VCaP (cell line): ENCODE measurements around the gene SH3GL3.

Source experiments
- H3K27ac ChIP-seq: fragments of 450-650 bp; 2 replicates; pipeline ENCODE4 v1.5.1; 2017
- TF ChIP-seq, protein P1 (sequence below): fragments of 450-650 bp; conservative IDR thresholded peaks from 2 replicates; pipeline ENCODE4 v1.5.1; 2017; ENCODE audit warnings: mild to moderate bottlenecking, moderate library complexity

Gene SH3GL3

DNA sequence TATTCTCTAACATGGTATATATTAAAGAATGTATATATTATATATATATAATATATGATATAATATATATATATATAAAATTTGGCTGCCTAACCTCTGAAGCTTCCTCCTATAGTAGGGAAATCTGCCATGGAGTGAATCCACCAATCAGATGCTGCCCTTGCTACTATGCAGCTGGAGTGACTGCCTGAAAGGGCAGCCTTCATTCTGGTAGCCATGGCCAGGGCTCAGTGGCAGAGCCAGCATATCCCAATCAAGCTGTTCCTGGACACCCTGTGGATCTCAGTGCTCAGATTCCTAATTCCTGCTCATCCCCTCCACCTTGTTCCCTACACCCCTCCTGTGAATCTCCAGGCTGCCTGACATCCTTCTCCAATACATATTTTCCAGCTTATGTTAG is 2.2 kb upstream of the SH3GL3 start:
- no peak overlapping the region for H3K27ac ChIP-seq
- TF ChIP-seq, protein P1, sequence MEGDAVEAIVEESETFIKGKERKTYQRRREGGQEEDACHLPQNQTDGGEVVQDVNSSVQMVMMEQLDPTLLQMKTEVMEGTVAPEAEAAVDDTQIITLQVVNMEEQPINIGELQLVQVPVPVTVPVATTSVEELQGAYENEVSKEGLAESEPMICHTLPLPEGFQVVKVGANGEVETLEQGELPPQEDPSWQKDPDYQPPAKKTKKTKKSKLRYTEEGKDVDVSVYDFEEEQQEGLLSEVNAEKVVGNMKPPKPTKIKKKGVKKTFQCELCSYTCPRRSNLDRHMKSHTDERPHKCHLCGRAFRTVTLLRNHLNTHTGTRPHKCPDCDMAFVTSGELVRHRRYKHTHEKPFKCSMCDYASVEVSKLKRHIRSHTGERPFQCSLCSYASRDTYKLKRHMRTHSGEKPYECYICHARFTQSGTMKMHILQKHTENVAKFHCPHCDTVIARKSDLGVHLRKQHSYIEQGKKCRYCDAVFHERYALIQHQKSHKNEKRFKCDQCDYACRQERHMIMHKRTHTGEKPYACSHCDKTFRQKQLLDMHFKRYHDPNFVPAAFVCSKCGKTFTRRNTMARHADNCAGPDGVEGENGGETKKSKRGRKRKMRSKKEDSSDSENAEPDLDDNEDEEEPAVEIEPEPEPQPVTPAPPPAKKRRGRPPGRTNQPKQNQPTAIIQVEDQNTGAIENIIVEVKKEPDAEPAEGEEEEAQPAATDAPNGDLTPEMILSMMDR = no peak

DNA sequence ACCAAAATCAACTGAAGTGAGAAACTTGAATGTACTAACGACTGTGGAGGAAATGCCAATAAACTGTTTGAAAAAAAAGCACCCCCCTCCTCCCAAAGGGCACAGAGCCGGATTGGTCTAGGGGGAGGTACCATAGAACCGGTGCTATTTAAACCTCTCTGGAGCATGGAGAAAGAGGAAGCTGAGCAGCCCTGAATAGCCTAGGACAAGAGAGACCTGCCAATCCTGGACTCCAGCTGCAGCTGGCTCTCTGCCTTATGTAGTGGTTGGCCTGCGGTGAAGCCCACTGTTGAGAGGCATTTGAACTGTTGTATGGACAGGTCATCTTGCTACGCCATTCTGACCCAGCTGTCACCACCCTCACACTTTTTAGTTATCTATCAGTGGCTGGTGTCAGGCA is 1.5 kb upstream of the SH3GL3 start:
- TF ChIP-seq, protein P1 = no peak
- no peak overlapping the region for H3K27ac ChIP-seq

DNA sequence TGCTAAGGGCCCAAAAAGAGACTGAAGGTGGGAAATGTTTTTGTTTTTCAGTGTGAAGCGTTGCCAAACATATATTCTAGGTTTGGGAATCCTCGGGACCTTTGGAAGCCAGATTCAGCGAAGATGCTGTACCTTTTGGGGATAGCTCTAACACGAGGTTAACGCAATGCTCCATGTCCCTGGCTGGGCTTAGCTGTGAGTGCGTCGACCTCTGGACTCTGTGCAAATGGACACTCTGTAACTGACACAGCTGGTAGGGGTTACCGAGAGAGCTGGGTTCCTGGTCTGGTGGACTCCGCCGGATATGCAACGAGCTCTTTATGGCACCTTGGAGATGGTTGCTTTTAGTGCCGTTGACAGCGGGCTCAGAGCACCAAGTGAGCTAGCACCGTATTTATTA is 724 bp upstream of the SH3GL3 start:
- TF ChIP-seq, protein P1 = no peak
- H3K27ac ChIP-seq = no peak overlapping the region; the same call in 1 of the 2 replicates

DNA sequence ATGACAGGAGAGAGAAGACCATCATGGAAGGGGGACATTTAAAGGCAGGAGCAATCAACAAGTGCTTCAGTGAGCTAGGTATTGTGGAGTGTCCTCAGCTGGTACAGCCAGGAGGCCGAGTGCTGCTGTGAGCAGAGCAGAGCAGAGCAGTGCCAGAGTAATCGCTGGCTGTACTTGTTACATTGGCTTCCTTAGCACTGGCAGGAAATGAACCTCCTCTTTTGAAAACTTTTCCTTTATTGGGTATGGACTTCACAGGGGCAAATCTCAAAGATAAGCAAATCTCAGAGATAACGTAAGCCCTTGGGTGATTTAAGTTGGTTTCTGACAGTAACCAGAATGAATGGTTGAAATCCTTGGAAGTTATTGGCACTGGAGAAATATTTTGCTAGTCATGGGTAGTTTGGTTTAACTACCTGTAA is 2.1 kb downstream of the SH3GL3 start:
- H3K27ac ChIP-seq = peak overlapping the region; percentile 55
- TF ChIP-seq, protein P1 = 0 out of 2 replicates have a peak, but pooled peaks have one; percentile 7

DNA sequence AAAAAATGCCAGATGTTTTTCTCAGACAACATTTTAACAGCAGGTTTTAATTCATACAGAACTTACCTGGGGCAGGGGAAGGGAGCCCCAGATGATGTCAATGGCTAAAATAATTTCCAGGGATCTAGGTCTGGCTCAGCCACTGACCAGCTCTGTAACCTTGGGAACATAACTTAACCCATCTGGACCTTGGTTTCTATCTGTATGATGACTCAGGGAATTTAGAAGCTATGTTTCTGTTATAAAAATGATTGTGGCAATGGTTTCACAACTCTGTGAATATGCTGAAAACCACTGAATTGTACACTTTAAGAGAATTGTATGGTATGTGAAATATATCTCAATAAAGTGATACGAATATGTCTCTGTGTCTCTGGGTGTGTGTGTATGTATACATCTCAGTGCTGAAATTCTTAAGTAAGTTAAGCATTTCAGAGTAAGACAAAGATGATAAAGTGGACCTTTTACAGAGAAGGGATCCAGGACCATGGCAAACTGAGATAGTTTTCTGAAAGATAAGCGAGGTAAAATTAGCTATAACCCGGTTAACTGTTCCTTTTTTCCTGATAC is 2.9 kb downstream of the SH3GL3 start:
- H3K27ac ChIP-seq = peak overlapping the region; percentile 55
- TF ChIP-seq, protein P1 = no peak

DNA sequence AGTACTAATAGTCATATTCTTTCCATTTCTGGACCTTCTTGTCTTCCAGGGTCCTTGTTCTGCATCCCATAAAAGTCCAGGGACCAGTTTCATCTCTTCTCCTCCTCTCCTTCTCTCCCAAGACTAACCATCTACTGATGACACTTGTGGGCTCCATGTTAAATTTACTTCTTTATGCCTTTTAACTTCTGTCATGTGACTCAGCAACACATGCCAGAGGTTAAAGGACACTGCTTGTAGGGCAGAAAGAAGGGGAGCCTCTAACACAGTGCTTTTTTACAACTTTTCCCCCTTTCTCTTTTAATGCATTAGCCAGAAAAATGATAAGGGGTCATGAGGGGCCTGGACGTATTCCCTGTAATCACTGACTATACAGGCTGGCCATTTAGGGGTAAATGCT is 10.0 kb downstream of the SH3GL3 start:
- peak overlapping the region; percentile 61 for H3K27ac ChIP-seq
- TF ChIP-seq, protein P1 = no peak

DNA sequence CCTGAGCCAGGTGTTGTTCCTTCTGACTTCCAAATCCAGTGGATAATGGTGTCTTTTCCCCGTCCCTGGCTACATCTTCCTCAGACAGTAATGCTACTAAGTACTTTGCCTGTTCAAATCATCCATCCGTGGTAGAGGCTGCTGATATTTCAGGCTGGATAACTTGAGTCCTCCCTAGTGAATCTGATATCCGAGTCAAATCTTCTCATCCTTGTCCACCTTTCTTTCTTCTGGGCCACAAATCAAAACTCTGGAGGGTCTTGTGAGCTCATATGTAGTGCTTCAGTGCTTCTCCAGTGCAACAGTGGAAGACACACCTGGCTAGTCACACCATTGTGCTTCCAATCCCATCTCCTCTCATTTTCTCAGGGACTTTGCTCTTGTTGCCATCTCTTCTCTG is 11.2 kb downstream of the SH3GL3 start:
- TF ChIP-seq, protein P1 = no peak
- no peak overlapping the region for H3K27ac ChIP-seq
